Natural killer cell (primary cell): ENCODE data around the gene OSBPL1A. TPM values are rescaled to one million over a fixed set of nuclear protein-coding genes. Genes with fewer than 3 reads are reported as not detected.

ENCODE experiments used
- ATAC-seq, 3 donors: fragments of 150-1000 bp in 2 of 3; fragments of 200-7000 bp in 1 of 3; cut with Tn5 transposase; 1 replicate in 1 of 3; 2 replicates in 2 of 3; pipeline ENCODE4 v1.10.0; 2021; ENCODE audit warnings: mild to moderate bottlenecking in 2 of 3, moderate library complexity in 2 of 3
- DNase-seq, 2 donors: peaks; one replicate each; pipeline versions ENCODE4 v3.0.0 to v3.0.0-alpha.2; 2013 to 2021; ENCODE audit warnings: mixed read lengths in 1 of 2
- H3K27ac ChIP-seq: one replicate; pipeline ENCODE4 v1.5.1; 2013; ENCODE audit warnings: mild to moderate bottlenecking, low read length
- H3K27me3 ChIP-seq: one replicate; pipeline ENCODE4 v1.6.1; 2013; ENCODE audit warnings: low read length; ENCODE audit not compliant: control insufficient read depth, insufficient read depth
- H3K36me3 ChIP-seq: one replicate; pipeline ENCODE4 v1.6.1; 2013; ENCODE audit warnings: low read length; ENCODE audit not compliant: control insufficient read depth, insufficient read depth
- H3K4me1 ChIP-seq: one replicate; pipeline ENCODE4 v1.6.1; 2013; ENCODE audit warnings: low read length; ENCODE audit not compliant: control insufficient read depth, insufficient read depth
- H3K4me3 ChIP-seq: one replicate; pipeline ENCODE4 v1.5.1; 2013; ENCODE audit warnings: low read length
- H3K9me3 ChIP-seq: one replicate; pipeline ENCODE4 v1.6.1; 2013; ENCODE audit warnings: low read length; ENCODE audit not compliant: control insufficient read depth, insufficient read depth
- H3K27ac Mint-ChIP-seq, 2 donors: one replicate each; pipeline ENCODE4 v1.8.0; 2022; ENCODE audit warnings: mild to moderate bottlenecking in 2 of 2, mixed read lengths in 2 of 2, moderate library complexity in 1 of 2
- H3K27me3 Mint-ChIP-seq, 2 donors: one replicate each; pipeline ENCODE4 v1.8.0; 2022; ENCODE audit warnings: low read depth in 2 of 2, mixed read lengths in 2 of 2
- H3K36me3 Mint-ChIP-seq: one replicate; pipeline ENCODE4 v1.8.0; 2022; ENCODE audit warnings: mixed read lengths
- H3K4me1 Mint-ChIP-seq, 2 donors: one replicate each; pipeline ENCODE4 v1.8.0; 2022; ENCODE audit warnings: mixed read lengths in 2 of 2
- H3K4me3 Mint-ChIP-seq: one replicate; pipeline ENCODE4 v1.8.0; 2022; ENCODE audit warnings: mild to moderate bottlenecking, moderate library complexity, mixed read lengths
- H3K9me3 Mint-ChIP-seq, 2 donors: one replicate each; pipeline ENCODE4 v1.8.0; 2022; ENCODE audit warnings: mixed read lengths in 2 of 2
- WGBS: methylation state at CpG from one replicate; pipeline ENCODE4 v1.1.7; 2013; ENCODE audit warnings: missing lambda C conversion rate; ENCODE audit not compliant: insufficient coverage; 5-methylcytosine and 5-hydroxymethylcytosine counted together
- intact Hi-C: fragments of 100-400 bp; cut with micrococcal nuclease; formaldehyde crosslinking; loops from one replicate; pipeline ENCODE4 v1.14.2; 2022
- total RNA-seq, 4 donors: library from RNA; stranded (reverse); fragments of 120-200 nt in 1 of 4; gene quantifications; one replicate each; pipeline versions ENCODE4 v1.2.3 to v1.2.4, GENCODE V29; 2013 to 2022
- TF ChIP-seq, protein P1 (sequence below): fragments of 200-600 bp; IDR thresholded peaks from one replicate; pipeline ENCODE4 v1.8.0; 2022; ENCODE audit warnings: antibody characterized with exemption

OSBPL1A gene
- total RNA-seq, 3 donors from 2014 or later (not counting 1 experiment from before 2014, with no cell fraction given): 1.2 to 32.5 (median 1.5) TPM

DNA sequence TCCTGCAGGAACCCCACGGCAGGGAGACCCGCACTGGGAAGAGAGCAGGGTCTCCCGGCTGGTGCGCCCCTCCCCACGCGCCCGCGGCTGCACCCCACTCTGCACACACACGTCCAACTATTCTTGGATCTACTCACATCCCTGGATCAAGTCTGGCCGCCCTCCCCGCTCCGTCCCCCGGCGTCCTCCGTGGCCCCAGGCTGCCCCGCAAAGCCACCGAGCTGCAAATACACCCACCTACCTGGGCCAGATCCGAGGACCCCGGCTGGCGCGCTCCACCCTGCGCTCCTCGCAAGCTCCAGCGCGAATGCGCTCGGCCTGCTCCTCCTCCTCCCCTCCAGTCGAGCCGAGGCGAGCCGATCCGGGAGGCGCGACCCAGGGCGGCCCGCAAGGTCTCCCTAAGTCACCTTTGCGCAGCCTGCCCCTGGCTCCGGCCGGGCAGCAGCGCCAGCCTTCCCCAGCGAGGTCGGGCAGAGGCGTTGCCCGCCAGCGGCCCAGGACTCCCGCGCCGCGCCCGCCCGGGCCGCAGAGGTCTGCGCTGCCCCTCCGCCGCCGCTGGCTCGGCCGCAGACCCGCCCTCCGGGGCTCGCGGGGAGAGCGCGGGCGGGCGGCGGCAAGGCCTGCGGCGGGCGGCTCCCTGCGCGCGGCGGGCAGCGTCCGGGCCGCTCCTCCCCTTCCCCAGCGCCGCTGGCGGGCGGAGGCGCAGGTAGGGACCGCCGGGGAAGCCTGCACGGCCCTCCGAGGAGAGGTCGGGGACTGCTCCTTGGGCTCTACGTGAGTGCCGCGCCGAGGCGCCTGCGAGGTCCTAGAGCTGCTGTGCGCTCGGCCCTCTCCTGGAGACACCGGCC, 126.0 kb downstream of the OSBPL1A start:
- peaks cover 40 to 53% of the 10 kb centered on the region in 2 donors for H3K27me3 Mint-ChIP-seq
- Histone ChIP-seq H3K4me1 (no peaks in the 10 kb centered on the region), H3K27ac (no peak overlapping the region), H3K36me3 (no peaks in the 10 kb centered on the region), H3K4me3 (no peak overlapping the region), H3K27me3 (peaks cover 16% of the 10 kb centered on the region), H3K9me3 (no peaks in the 10 kb centered on the region)
- WGBS: 2% methylated on average over 96 of the region's 96 CpGs
- TF ChIP-seq, protein P1, sequence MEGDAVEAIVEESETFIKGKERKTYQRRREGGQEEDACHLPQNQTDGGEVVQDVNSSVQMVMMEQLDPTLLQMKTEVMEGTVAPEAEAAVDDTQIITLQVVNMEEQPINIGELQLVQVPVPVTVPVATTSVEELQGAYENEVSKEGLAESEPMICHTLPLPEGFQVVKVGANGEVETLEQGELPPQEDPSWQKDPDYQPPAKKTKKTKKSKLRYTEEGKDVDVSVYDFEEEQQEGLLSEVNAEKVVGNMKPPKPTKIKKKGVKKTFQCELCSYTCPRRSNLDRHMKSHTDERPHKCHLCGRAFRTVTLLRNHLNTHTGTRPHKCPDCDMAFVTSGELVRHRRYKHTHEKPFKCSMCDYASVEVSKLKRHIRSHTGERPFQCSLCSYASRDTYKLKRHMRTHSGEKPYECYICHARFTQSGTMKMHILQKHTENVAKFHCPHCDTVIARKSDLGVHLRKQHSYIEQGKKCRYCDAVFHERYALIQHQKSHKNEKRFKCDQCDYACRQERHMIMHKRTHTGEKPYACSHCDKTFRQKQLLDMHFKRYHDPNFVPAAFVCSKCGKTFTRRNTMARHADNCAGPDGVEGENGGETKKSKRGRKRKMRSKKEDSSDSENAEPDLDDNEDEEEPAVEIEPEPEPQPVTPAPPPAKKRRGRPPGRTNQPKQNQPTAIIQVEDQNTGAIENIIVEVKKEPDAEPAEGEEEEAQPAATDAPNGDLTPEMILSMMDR: no peak
- peak in 1 of 3 donors; percentile 54 for ATAC-seq
- intact Hi-C loops: no loop called here
- no peak overlapping the region for H3K27ac Mint-ChIP-seq
- H3K36me3 Mint-ChIP-seq: no peaks in the 10 kb centered on the region
- DNase-seq: no peak
- peaks cover 0 to 5% of the 10 kb centered on the region in 2 donors for H3K4me1 Mint-ChIP-seq
- no peak overlapping the region for H3K4me3 Mint-ChIP-seq
- no peaks in the 10 kb centered on the region for H3K9me3 Mint-ChIP-seq

- ATAC-seq (no peak), DNase-seq (no peak)
- H3K4me1 ChIP-seq: no peaks in the 10 kb centered on the region
- H3K36me3 ChIP-seq: no peaks in the 10 kb centered on the region
- 82% methylated on average over 9 of the region's 9 CpGs for WGBS
- Mint-ChIP-seq H3K36me3 (no peaks in the 10 kb centered on the region), H3K9me3 (peaks cover 0 to 3% of the 10 kb centered on the region in 2 donors), H3K27me3 (peaks cover 44 to 60% of the 10 kb centered on the region in 2 donors), H3K4me1 (peaks cover 0 to 5% of the 10 kb centered on the region in 2 donors), H3K4me3 (no peak overlapping the region), H3K27ac (no peak overlapping the region)
- H3K4me3 ChIP-seq: no peak overlapping the region
- H3K27ac ChIP-seq: no peak overlapping the region
- intact Hi-C loops: no loop called here
- TF ChIP-seq, protein P1: no peak
- no peaks in the 10 kb centered on the region for H3K9me3 ChIP-seq
- peaks cover 16% of the 10 kb centered on the region for H3K27me3 ChIP-seq
Measured at GRCh38 chr18:24270937-24271380, 126.7 kb downstream of the OSBPL1A start.

DNA sequence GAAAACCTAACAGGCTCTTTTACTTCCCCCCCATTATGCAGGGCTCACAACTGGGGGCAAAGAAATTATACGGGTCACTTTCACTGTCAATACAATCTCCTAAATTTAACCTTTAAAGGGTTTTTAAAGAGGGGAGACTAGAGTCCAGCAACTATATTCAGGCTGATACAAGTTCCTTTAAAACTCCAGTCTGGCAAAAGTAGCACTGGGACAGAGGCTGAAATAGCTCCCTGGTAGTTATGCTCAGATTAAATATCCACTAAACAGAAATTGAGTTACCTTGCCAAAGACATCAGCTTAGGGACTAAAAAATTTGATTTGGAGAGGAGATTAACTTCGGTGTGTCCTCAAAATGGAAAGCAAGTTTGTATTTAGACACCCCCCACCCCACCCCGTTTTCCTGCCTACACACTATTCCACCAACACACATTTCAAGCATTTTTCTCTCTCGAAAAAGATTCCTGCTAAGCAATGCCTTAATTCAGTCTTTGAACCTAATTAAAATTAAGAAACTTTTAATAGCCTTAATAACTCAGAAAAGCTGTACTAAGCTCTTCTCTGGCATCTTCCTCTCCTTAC, 127.2 kb downstream of the OSBPL1A start:
- H3K27me3 ChIP-seq: peaks cover 16% of the 10 kb centered on the region
- Mint-ChIP-seq H3K4me3 (no peak overlapping the region), H3K27ac (no peak overlapping the region), H3K36me3 (no peaks in the 10 kb centered on the region), H3K9me3 (peaks cover 0 to 3% of the 10 kb centered on the region in 2 donors), H3K27me3 (peaks cover 47 to 65% of the 10 kb centered on the region in 2 donors), H3K4me1 (peaks cover 0 to 5% of the 10 kb centered on the region in 2 donors)
- no peak for ATAC-seq
- intact Hi-C loops: no loop called here
- H3K27ac ChIP-seq: no peak overlapping the region
- no peaks in the 10 kb centered on the region for H3K36me3 ChIP-seq
- no peak overlapping the region for H3K4me3 ChIP-seq
- DNase-seq: no peak
- TF ChIP-seq, protein P1: no peak
- no peaks in the 10 kb centered on the region for H3K4me1 ChIP-seq
- 90% methylated on average over 4 of the region's 4 CpGs for WGBS
- no peaks in the 10 kb centered on the region for H3K9me3 ChIP-seq
